PFSK-1 (cell line): ENCODE data around the gene IQSEC2.

Source experiments
- FOXP2 ChIP-seq: optimal IDR thresholded peaks from 2 replicates; pipeline ENCODE3; 2011; ENCODE audit warnings: borderline replicate concordance, control low read depth, inconsistent platforms; ENCODE audit not compliant: insufficient read depth; ENCODE audit errors: extremely low read length, extremely low read depth
- POLR2AphosphoS5 ChIP-seq: IDR thresholded peaks from 2 replicates; pipeline ENCODE4 v1.6.1; 2012; ENCODE audit warnings: low read depth, mild to moderate bottlenecking, control low read depth, low read length, moderate library complexity
- REST ChIP-seq, 2 experiments: IDR thresholded peaks; 2 replicates each; pipeline versions ENCODE4 v1.6.1 to v1.8.0; 2011 to 2012; ENCODE audit warnings: low read depth in 2 of 2, low read length in 2 of 2, control low read depth in 1 of 2, inconsistent platforms in 1 of 2, mild to moderate bottlenecking in 1 of 2, moderate library complexity in 1 of 2; ENCODE audit not compliant: insufficient read depth in 1 of 2
- SIN3A ChIP-seq: IDR thresholded peaks from 2 replicates; pipeline ENCODE4 v1.6.1; 2012; ENCODE audit warnings: mild to moderate bottlenecking, low read length, moderate library complexity, borderline replicate concordance; ENCODE audit not compliant: insufficient read depth
- TAF1 ChIP-seq: IDR thresholded peaks from 2 replicates; pipeline ENCODE4 v1.6.1; 2012; ENCODE audit warnings: low read length, control low read depth, borderline replicate concordance; ENCODE audit not compliant: insufficient read depth

The IQSEC2 gene

GRCh38 chrX:53257670-53258423 lies 23.5 kb downstream of the IQSEC2 start:
- TF ChIP-seq POLR2AphosphoS5 (no peak), TAF1 (no peak), FOXP2 (no peak), SIN3A (no peak), REST (IDR thresholded peaks at IDR 0.05; ENCODE audit: insufficient read depth in 1 of 2, low read depth in 2 of 2, low read length in 2 of 2) (no peak)

GRCh38 chrX:53257166-53257565 lies 24.2 kb downstream of the IQSEC2 start:
- no peak for TF ChIP-seq FOXP2
- TF ChIP-seq TAF1, result no peak
- no peak for TF ChIP-seq POLR2AphosphoS5
- no peak for TF ChIP-seq SIN3A

- no peak for TF ChIP-seq TAF1
These were observed 24.8 kb downstream of the IQSEC2 start for GRCh38 chrX:53256446-53257041.

- no peak for TF ChIP-seq POLR2AphosphoS5
- TF ChIP-seq REST (IDR thresholded peaks at IDR 0.05; ENCODE audit: insufficient read depth in 1 of 2, low read depth in 2 of 2, low read length in 2 of 2), result no peak
- TF ChIP-seq SIN3A, result no peak
- TF ChIP-seq FOXP2, result no peak
- TF ChIP-seq TAF1, result no peak
These were observed 25.6 kb downstream of the IQSEC2 start for GRCh38 chrX:53255738-53256191.

- TF ChIP-seq FOXP2 (no peak), SIN3A (no peak), TAF1 (no peak), POLR2AphosphoS5 (no peak), REST (IDR thresholded peaks at IDR 0.05; ENCODE audit: insufficient read depth in 1 of 2, low read depth in 2 of 2, low read length in 2 of 2) (no peak)
These were observed 26.6 kb downstream of the IQSEC2 start for GRCh38 chrX:53254570-53255461.
